IMR-90 (cell line): Measurements from ENCODE around the gene CGRRF1. TPM values are rescaled to one million over a fixed set of nuclear protein-coding genes. Genes with fewer than 3 reads are reported as not detected.

Source experiments
- ATAC-seq: fragments of 200-7000 bp; cut with Tn5 transposase; 2 replicates; pipeline ENCODE4 v1.9.1; 2020; ENCODE audit warnings: low read depth, mild to moderate bottlenecking, moderate library complexity
- BruUV-seq: library from RNA; stranded (reverse); fragments of 400-500 nt; replicated peaks from 2 replicates; lab custom pipeline; 2021; lab: Mats Ljungman, UMichigan
- CTCF ChIA-PET: fragments of 300-600 bp; formaldehyde crosslinking; extraction: SDS; loops from one replicate; lab custom pipeline; 2021; ENCODE audit warnings: antibody characterized with exemption; lab: Yijun Ruan, JAX
- POLR2A ChIA-PET: fragments of 300-600 bp; sonication (Branson Sonifier 250); formaldehyde crosslinking; loops from one replicate; lab custom pipeline; 2022; ENCODE audit warnings: antibody characterized with exemption; ENCODE audit not compliant: unreplicated experiment; lab: Charles Lee
- DNase-seq: peaks from one replicate; pipeline ENCODE4 v3.0.0; 2013
- H2AFZ ChIP-seq: replicated peaks from 2 replicates; pipeline ENCODE3; 2013; ENCODE audit warnings: low read length, mild to moderate bottlenecking; ENCODE audit not compliant: poor library complexity
- H2AK5ac ChIP-seq: 2 replicates; pipeline ENCODE4 v1.6.1; 2013; ENCODE audit warnings: low read depth, low read length, inconsistent platforms
- H2AK9ac ChIP-seq: replicated peaks from 2 replicates; pipeline ENCODE3; 2013; ENCODE audit warnings: mild to moderate bottlenecking, low read depth, low read length, moderate library complexity; ENCODE audit not compliant: poor library complexity
- H2BK120ac ChIP-seq: 2 replicates; pipeline ENCODE4 v1.6.1; 2013; ENCODE audit warnings: low read depth, low read length, inconsistent platforms
- H2BK15ac ChIP-seq: 3 replicates; pipeline ENCODE4 v1.6.1; 2013; ENCODE audit warnings: low read depth, low read length, inconsistent platforms
- H2BK20ac ChIP-seq: 2 replicates; pipeline ENCODE4 v1.6.1; 2013; ENCODE audit warnings: low read depth, mild to moderate bottlenecking, inconsistent platforms, low read length, moderate library complexity
- H2BK5ac ChIP-seq: 2 replicates; pipeline ENCODE4 v1.6.1; 2013; ENCODE audit warnings: mild to moderate bottlenecking, low read depth, low read length, inconsistent platforms; ENCODE audit not compliant: poor library complexity, severe bottlenecking
- H3K14ac ChIP-seq: replicated peaks from 2 replicates; pipeline ENCODE4 v1.6.1; 2013; ENCODE audit warnings: low read depth, low read length, inconsistent platforms
- H3K18ac ChIP-seq: 2 replicates; pipeline ENCODE4 v1.6.1; 2013; ENCODE audit warnings: low read depth, low read length, control low read depth
- H3K23ac ChIP-seq: 2 replicates; pipeline ENCODE4 v1.6.1; 2013; ENCODE audit warnings: low read depth, low read length, inconsistent platforms
- H3K27ac ChIP-seq: 2 replicates; pipeline ENCODE4 v1.5.1; 2013; ENCODE audit warnings: mild to moderate bottlenecking, control low read depth, low read length; ENCODE audit not compliant: insufficient read depth
- H3K27me3 ChIP-seq: 2 replicates; pipeline ENCODE4 v1.6.1; 2013; ENCODE audit warnings: low read length; ENCODE audit not compliant: control insufficient read depth, insufficient read depth
- H3K36me3 ChIP-seq: 2 replicates; pipeline ENCODE4 v1.6.1; 2013; ENCODE audit warnings: low read length, mixed read lengths; ENCODE audit not compliant: control insufficient read depth, insufficient read depth
- H3K4ac ChIP-seq: 2 replicates; pipeline ENCODE4 v1.6.1; 2013; ENCODE audit warnings: low read depth, low read length, inconsistent platforms
- H3K4me1 ChIP-seq: 2 replicates; pipeline ENCODE4 v1.6.1; 2013; ENCODE audit warnings: low read length, mixed read lengths; ENCODE audit not compliant: control insufficient read depth, insufficient read depth
- H3K4me2 ChIP-seq: 2 replicates; pipeline ENCODE4 v1.6.1; 2013; ENCODE audit warnings: low read depth, mild to moderate bottlenecking, control low read depth, low read length, moderate library complexity
- H3K4me3 ChIP-seq: 2 replicates; pipeline ENCODE4 v1.5.1; 2013; ENCODE audit warnings: low read depth, mild to moderate bottlenecking, control low read depth, low read length, moderate library complexity; ENCODE audit not compliant: insufficient read depth
- H3K56ac ChIP-seq: 2 replicates; pipeline ENCODE4 v1.6.1; 2013; ENCODE audit warnings: low read length, inconsistent platforms; ENCODE audit not compliant: insufficient read depth; ENCODE audit errors: extremely low read depth
- H3K79me1 ChIP-seq, 2 experiments: 2 replicates each; pipeline ENCODE4 v1.6.1; 2013; ENCODE audit warnings: low read length in 2 of 2, inconsistent platforms in 1 of 2, low read depth in 1 of 2
- H3K9ac ChIP-seq: 2 replicates; pipeline ENCODE4 v1.6.1; 2013; ENCODE audit warnings: low read depth, low read length, control low read depth
- H3K9me1 ChIP-seq: 2 replicates; pipeline ENCODE4 v1.6.1; 2013; ENCODE audit warnings: low read length, inconsistent platforms; ENCODE audit not compliant: insufficient read depth
- H3K9me3 ChIP-seq: 2 replicates; pipeline ENCODE4 v1.6.1; 2013; ENCODE audit warnings: low read length; ENCODE audit not compliant: control insufficient read depth, insufficient read depth
- H4K20me1 ChIP-seq: 2 replicates; pipeline ENCODE4 v1.6.1; 2013; ENCODE audit warnings: low read length, inconsistent platforms; ENCODE audit not compliant: insufficient read depth
- H4K5ac ChIP-seq: 2 replicates; pipeline ENCODE4 v1.6.1; 2013; ENCODE audit warnings: mild to moderate bottlenecking, low read depth, low read length, control low read depth
- H4K8ac ChIP-seq, 2 experiments: 2 replicates each; pipeline ENCODE4 v1.6.1; 2013; ENCODE audit warnings: low read depth in 2 of 2, low read length in 2 of 2, control low read depth in 1 of 2, inconsistent platforms in 1 of 2
- H4K91ac ChIP-seq: 2 replicates; pipeline ENCODE4 v1.6.1; 2013; ENCODE audit warnings: low read depth, low read length, inconsistent platforms; ENCODE audit not compliant: insufficient read depth
- CEBPB ChIP-seq: IDR thresholded peaks from 2 replicates; pipeline ENCODE4 v1.6.1; 2012; ENCODE audit warnings: low read depth, low read length, improper control_type of control experiment
- RFX5 ChIP-seq: IDR thresholded peaks from 2 replicates; pipeline ENCODE4 v1.8.0; 2012; ENCODE audit warnings: low read depth, mild to moderate bottlenecking, low read length, moderate library complexity
- WGBS, 2 experiments: methylation state at CpG; one replicate each; pipeline versions ENCODE4 v1.1.5 to v1.1.7; 2013; ENCODE audit warnings: missing lambda C conversion rate in 2 of 2; ENCODE audit not compliant: insufficient read length in 1 of 2; ENCODE audit errors: extremely low coverage in 2 of 2; 5-methylcytosine and 5-hydroxymethylcytosine counted together
- dilution Hi-C: fragments of 300-500 bp; cut with HindIII; formaldehyde crosslinking; loops from one replicate; pipeline ENCODE4 v1.14.3; 2018; ENCODE audit warnings: low sequenced_read_pairs; ENCODE audit not compliant: unreplicated experiment
- in situ Hi-C: fragments of 300-500 bp; cut with MboI; formaldehyde crosslinking; loops from 3 replicates; pipeline ENCODE4 v1.14.3; 2019; ENCODE audit warnings: low sequenced_read_pairs, inconsistent platforms, mixed read lengths
- intact Hi-C: fragments of 100-400 bp; cut with micrococcal nuclease; formaldehyde crosslinking; loops from 2 replicates; pipeline ENCODE4 v1.10.0; 2022
- polyA plus RNA-seq, 3 experiments: library from polyadenylated mRNA; depleted of rRNA; stranded (reverse); fragments of >200 nt; gene quantifications; 2 replicates each; pipeline ENCODE4 v1.2.3, GENCODE V29; 2012; ENCODE audit warnings: low replicate concordance in 1 of 3
- total RNA-seq: library from RNA; depleted of rRNA; stranded (reverse); fragments of >200 nt; gene quantifications from 2 replicates; pipeline ENCODE4 v1.2.3, GENCODE V29; 2012
- TF ChIP-seq, protein P1 (sequence below): fragments of 150-350 bp; IDR thresholded peaks from 2 replicates; pipeline ENCODE4 v1.6.1; 2016; ENCODE audit warnings: low read depth, mild to moderate bottlenecking, low read length, moderate library complexity, borderline replicate concordance

CGRRF1 gene
- total and polyA plus RNA-seq, 2 of the 4 experiments (the other 2 are of a cell fraction), result 6.0 to 13.8 TPM

GRCh38 chr14:54550514-54550913 lies 40.8 kb downstream of the CGRRF1 start:
- DNase-seq (peak; percentile 71), ATAC-seq (peak; percentile 94)
- intact Hi-C loops (no loop called here), in situ Hi-C loops (loop anchor here (10.0 kb wide), 1 partner anchor 254 kb away; no protein-coding TSS in a partner anchor), dilution Hi-C loops (no loop called here)
- H2AK5ac ChIP-seq, result no peak overlapping the region
- H3K36me3 ChIP-seq, result no peaks in the 10 kb centered on the region
- no peaks in the 10 kb centered on the region for H3K27me3 ChIP-seq
- H3K9me1 ChIP-seq, result peaks cover 11% of the 10 kb centered on the region
- H3K56ac ChIP-seq, result no peak overlapping the region
- TF ChIP-seq RFX5 (no peak), CEBPB (no peak)
- TF ChIP-seq, protein P1, sequence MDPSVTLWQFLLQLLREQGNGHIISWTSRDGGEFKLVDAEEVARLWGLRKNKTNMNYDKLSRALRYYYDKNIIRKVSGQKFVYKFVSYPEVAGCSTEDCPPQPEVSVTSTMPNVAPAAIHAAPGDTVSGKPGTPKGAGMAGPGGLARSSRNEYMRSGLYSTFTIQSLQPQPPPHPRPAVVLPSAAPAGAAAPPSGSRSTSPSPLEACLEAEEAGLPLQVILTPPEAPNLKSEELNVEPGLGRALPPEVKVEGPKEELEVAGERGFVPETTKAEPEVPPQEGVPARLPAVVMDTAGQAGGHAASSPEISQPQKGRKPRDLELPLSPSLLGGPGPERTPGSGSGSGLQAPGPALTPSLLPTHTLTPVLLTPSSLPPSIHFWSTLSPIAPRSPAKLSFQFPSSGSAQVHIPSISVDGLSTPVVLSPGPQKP, result no peak
- peak overlapping the region; percentile 52 for H3K4me2 ChIP-seq
- H3K4me1 ChIP-seq, result peaks cover 9% of the 10 kb centered on the region
- no peak overlapping the region for H4K5ac ChIP-seq
- no peak overlapping the region for H2BK20ac ChIP-seq
- H3K23ac ChIP-seq, result peak overlapping the region; percentile 56; the same call in 1 of the 2 replicates
- H4K20me1 ChIP-seq, result peaks cover 8% of the 10 kb centered on the region; the same call in 1 of the 2 replicates
- H2AK9ac ChIP-seq, result no peak overlapping the region
- no peak overlapping the region for H3K4me3 ChIP-seq
- peak overlapping the region; percentile 63; the same call in 1 of the 2 replicates for H3K27ac ChIP-seq
- no peaks in the 10 kb centered on the region; a peak in 1 of 4 replicates for H3K79me1 ChIP-seq
- BruUV-seq, result no TSS peak
- peak overlapping the region; percentile 35 for H2AFZ ChIP-seq
- no peak overlapping the region for H3K9ac ChIP-seq
- H3K14ac ChIP-seq, result peak overlapping the region; percentile 71; the same call in 1 of the 2 replicates
- no peak overlapping the region; the same call in 2 of the 3 replicates for H2BK15ac ChIP-seq
- H3K4ac ChIP-seq, result 0 out of 2 replicates have a peak overlapping the region, but pooled peaks have one; percentile 0
- no peak overlapping the region for H2BK5ac ChIP-seq
- CTCF ChIA-PET, result interaction anchor here (0.7 kb wide), 1 partner anchor 14 kb away, joined by 3 read pairs; no protein-coding TSS in a partner anchor
- H2BK120ac ChIP-seq, result no peak overlapping the region
- POLR2A ChIA-PET, result no interaction called here
- H3K9me3 ChIP-seq, result no peaks in the 10 kb centered on the region
- H4K91ac ChIP-seq, result no peak overlapping the region
- H3K18ac ChIP-seq, result peak overlapping the region; percentile 13; the same call in 1 of the 2 replicates
- 43% methylated on average over 1 of the region's 1 CpG; no CpG with 5 or more reads in 1 of the 2 experiments for WGBS, 2 experiments
- H4K8ac ChIP-seq, result no peak overlapping the region
